Esophagus muscularis mucosa (tissue), 4 donors: ENCODE measurements around the gene HOXA2.

ENCODE experiments used
- CTCF ChIP-seq, 3 experiments: fragments of 200-600 bp in 2 of 3; fragments of 450-650 bp in 1 of 3; sonication (generic) in 2 of 3; IDR thresholded peaks; one replicate each; pipeline ENCODE4 v1.5.1; 2017 to 2019; ENCODE audit warnings: antibody characterized with exemption in 3 of 3, mild to moderate bottlenecking in 2 of 3, moderate library complexity in 1 of 3
- EP300 ChIP-seq: sonication (generic); formaldehyde crosslinking; IDR thresholded peaks from one replicate; pipeline ENCODE4 v1.6.1; 2017; ENCODE audit warnings: antibody characterized with exemption
- POLR2A ChIP-seq: fragments of 450-650 bp; IDR thresholded peaks from one replicate; pipeline ENCODE4 v1.6.1; 2017; ENCODE audit warnings: antibody characterized with exemption, moderate library complexity, mild to moderate bottlenecking, low read depth

DNA sequence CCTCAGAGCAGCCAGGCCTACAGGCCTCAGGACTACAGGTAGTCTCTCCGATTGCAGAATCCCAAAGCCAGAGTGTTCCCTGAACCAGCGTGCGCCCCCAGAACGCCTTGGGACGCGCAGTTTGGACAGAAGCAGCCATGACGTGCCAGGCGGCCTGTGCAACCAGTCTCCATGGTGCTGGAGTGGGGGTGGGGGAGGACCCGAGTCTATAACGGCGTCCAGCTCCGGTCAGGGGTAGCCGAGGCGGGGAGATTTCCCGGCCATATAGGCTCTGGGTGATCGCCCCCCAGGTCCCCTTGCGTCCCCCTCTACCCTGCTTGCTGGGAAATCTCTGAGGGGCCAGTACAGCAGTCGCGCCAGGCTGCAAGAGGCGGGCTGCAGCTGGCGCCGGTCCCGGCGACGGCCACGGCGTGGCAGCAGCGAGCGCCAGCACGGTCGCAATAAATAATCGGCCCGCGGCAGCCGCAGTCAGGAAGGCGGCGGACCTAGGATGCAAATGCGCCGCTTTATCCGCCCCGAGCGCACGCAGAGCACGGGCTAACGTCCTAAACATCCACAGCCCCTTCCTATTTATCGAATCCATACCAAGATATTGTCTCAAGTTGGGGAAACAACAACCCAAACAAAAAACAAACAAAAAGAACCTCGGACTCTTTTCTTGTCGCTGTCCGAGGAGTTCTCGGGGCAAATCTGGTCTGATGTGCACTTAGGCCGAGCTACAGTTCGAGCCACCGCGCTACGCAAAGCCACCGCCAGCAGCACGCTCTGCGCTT is 48.3 kb upstream of the HOXA2 start:
- TF ChIP-seq CTCF (IDR thresholded peaks at IDR 0.05) (peak; percentile 77 to 93 (median 80)), EP300 (no peak), POLR2A (no peak)
